PFSK-1 (cell line): ENCODE measurements around the gene LDLRAD2.

Experiments
- POLR2AphosphoS5 ChIP-seq: IDR thresholded peaks from 2 replicates; pipeline ENCODE4 v1.6.1; 2012; ENCODE audit warnings: low read depth, mild to moderate bottlenecking, control low read depth, low read length, moderate library complexity
- REST ChIP-seq, 2 experiments: IDR thresholded peaks; 2 replicates each; pipeline versions ENCODE4 v1.6.1 to v1.8.0; 2011 to 2012; ENCODE audit warnings: low read depth in 2 of 2, low read length in 2 of 2, control low read depth in 1 of 2, inconsistent platforms in 1 of 2, mild to moderate bottlenecking in 1 of 2, moderate library complexity in 1 of 2; ENCODE audit not compliant: insufficient read depth in 1 of 2

- TF ChIP-seq POLR2AphosphoS5 (no peak), REST (IDR thresholded peaks at IDR 0.05; ENCODE audit: insufficient read depth in 1 of 2, low read depth in 2 of 2, low read length in 2 of 2) (no peak)
Observed at GRCh38 chr1:21822349-21822748, 10.3 kb downstream of the LDLRAD2 start.
